Activated CD4-positive, alpha-beta T cell treated with anti-CD3 and anti-CD28 coated beads, Interleukin-2, amount 50 U/mL, for 24 hours (primary cell): ENCODE measurements around the gene DLG2.

Experiments used
- DNase-seq, 2 donors: peaks; one replicate each; pipeline ENCODE4 v3.0.0-alpha.2; 2020; ENCODE audit warnings: low read depth in 1 of 2, low spot score in 1 of 2

Gene DLG2

GRCh38 chr11:83678831-83679584 lies 1948.1 kb downstream of the DLG2 start:
- no peak for DNase-seq

GRCh38 chr11:83677730-83678129 lies 1949.4 kb downstream of the DLG2 start:
- DNase-seq = no peak

GRCh38 chr11:83676056-83676601 lies 1951.0 kb downstream of the DLG2 start:
- DNase-seq = no peak

GRCh38 chr11:83674102-83674896 lies 1952.8 kb downstream of the DLG2 start:
- no peak for DNase-seq

- DNase-seq = no peak
These were observed 1955.9 kb downstream of the DLG2 start for GRCh38 chr11:83671289-83671688.

- no peak for DNase-seq
These were observed 1961.0 kb downstream of the DLG2 start for GRCh38 chr11:83666149-83666548.

- no peak for DNase-seq
These were observed 1963.2 kb downstream of the DLG2 start for GRCh38 chr11:83663988-83664387.

- DNase-seq = no peak
These were observed 1963.7 kb downstream of the DLG2 start for GRCh38 chr11:83663446-83663845.

- no peak for DNase-seq
These were observed 1964.7 kb downstream of the DLG2 start for GRCh38 chr11:83662494-83662893.

- no peak for DNase-seq
These were observed 1965.4 kb downstream of the DLG2 start for GRCh38 chr11:83661491-83662350.

- no peak for DNase-seq
These were observed 1967.7 kb downstream of the DLG2 start for GRCh38 chr11:83659466-83659865.

GRCh38 chr11:83656796-83657330 lies 1970.3 kb downstream of the DLG2 start:
- no peak for DNase-seq

- DNase-seq = no peak
These were observed 1971.2 kb downstream of the DLG2 start for GRCh38 chr11:83655976-83656375.

- DNase-seq = no peak
These were observed 1977.7 kb downstream of the DLG2 start for GRCh38 chr11:83649528-83649855.

GRCh38 chr11:83648610-83649527 lies 1978.3 kb downstream of the DLG2 start:
- DNase-seq = no peak

- DNase-seq = no peak
These were observed 1981.6 kb downstream of the DLG2 start for GRCh38 chr11:83645561-83645960.

- no peak for DNase-seq
These were observed 1984.0 kb downstream of the DLG2 start for GRCh38 chr11:83643115-83643514.

- no peak for DNase-seq
These were observed 1984.6 kb downstream of the DLG2 start for GRCh38 chr11:83642500-83642899.

GRCh38 chr11:83641511-83641910 lies 1985.6 kb downstream of the DLG2 start:
- DNase-seq = no peak
